Liver (tissue), 9 donors: ENCODE results near the gene C10orf143. TPM values are rescaled to one million over a fixed set of nuclear protein-coding genes. Genes with fewer than 3 reads are reported as not detected.

ENCODE experiments used
- DNase-seq: peaks from one replicate; pipeline ENCODE4 v3.0.0-alpha.2; 2017; ENCODE audit warnings: low spot score
- H3K27ac ChIP-seq, 2 donors: one replicate each; pipeline ENCODE4 v1.7.0; 2013; ENCODE audit warnings: inconsistent platforms in 2 of 2, low read length in 2 of 2, control low read depth in 1 of 2, low read depth in 1 of 2, mild to moderate bottlenecking in 1 of 2
- H3K27me3 ChIP-seq, 4 donors: one replicate each; pipeline versions ENCODE4 v1.6.1 to v1.7.0; 2013; ENCODE audit warnings: low read length in 3 of 4, inconsistent platforms in 1 of 4, mild to moderate bottlenecking in 1 of 4, moderate library complexity in 1 of 4; ENCODE audit not compliant: control insufficient read depth in 4 of 4, insufficient read depth in 4 of 4
- H3K36me3 ChIP-seq, 4 donors: one replicate each; pipeline versions ENCODE4 v1.6.1 to v1.7.0; 2013; ENCODE audit warnings: low read length in 3 of 4, mild to moderate bottlenecking in 3 of 4, low read depth in 1 of 4, moderate library complexity in 1 of 4; ENCODE audit not compliant: control insufficient read depth in 4 of 4, insufficient read depth in 3 of 4
- H3K4me1 ChIP-seq, 4 donors: one replicate each; pipeline versions ENCODE4 v1.6.1 to v1.7.0; 2013; ENCODE audit warnings: low read length in 3 of 4, mild to moderate bottlenecking in 3 of 4, moderate library complexity in 1 of 4; ENCODE audit not compliant: control insufficient read depth in 4 of 4, insufficient read depth in 4 of 4
- H3K4me3 ChIP-seq, 3 donors: one replicate each; pipeline versions ENCODE4 v1.6.1 to v1.7.0; 2013; ENCODE audit warnings: low read length in 3 of 3, control low read depth in 1 of 3, low read depth in 1 of 3, mild to moderate bottlenecking in 1 of 3
- H3K9ac ChIP-seq, 2 donors: one replicate each; pipeline ENCODE4 v1.7.0; 2013; ENCODE audit warnings: low read length in 2 of 2, mild to moderate bottlenecking in 2 of 2, moderate library complexity in 2 of 2, control low read depth in 1 of 2, low read depth in 1 of 2
- H3K9me3 ChIP-seq, 4 donors: one replicate each; pipeline versions ENCODE4 v1.6.1 to v1.7.0; 2013; ENCODE audit warnings: low read length in 3 of 4; ENCODE audit not compliant: control insufficient read depth in 4 of 4
- EGR1 ChIP-seq, 2 donors: IDR thresholded peaks; 2 replicates each; pipeline ENCODE4 v1.6.1; 2016 to 2018; ENCODE audit warnings: antibody characterized with exemption in 2 of 2, low read depth in 2 of 2
- FOXA1 ChIP-seq: IDR thresholded peaks from 2 replicates; pipeline ENCODE4 v1.6.1; 2016; ENCODE audit warnings: antibody characterized with exemption
- FOXA2 ChIP-seq: IDR thresholded peaks from 2 replicates; pipeline ENCODE4 v1.6.1; 2016; ENCODE audit warnings: antibody characterized with exemption
- HNF4A ChIP-seq, 2 donors: conservative IDR thresholded peaks; 2 replicates each; pipeline ENCODE4 v1.6.1; 2016; ENCODE audit warnings: antibody characterized with exemption in 2 of 2, mild to moderate bottlenecking in 2 of 2
- MAX ChIP-seq: IDR thresholded peaks from 2 replicates; pipeline ENCODE4 v1.6.1; 2016; ENCODE audit warnings: antibody characterized with exemption
- NR2F2 ChIP-seq: IDR thresholded peaks from 2 replicates; pipeline ENCODE4 v1.6.1; 2016; ENCODE audit warnings: antibody characterized with exemption
- REST ChIP-seq: IDR thresholded peaks from 2 replicates; pipeline ENCODE4 v1.6.1; 2016; ENCODE audit warnings: antibody characterized with exemption, mild to moderate bottlenecking
- SP1 ChIP-seq: IDR thresholded peaks from 2 replicates; pipeline ENCODE4 v1.6.1; 2018; ENCODE audit warnings: antibody characterized with exemption, mild to moderate bottlenecking
- TAF1 ChIP-seq: conservative IDR thresholded peaks from 2 replicates; pipeline ENCODE4 v1.6.1; 2016; ENCODE audit warnings: antibody characterized with exemption, mild to moderate bottlenecking
- WGBS: extraction: QIAGEN DNeasy Blood & Tissue Kit; methylation state at CpG from one replicate; pipeline ENCODE4 v1.1.7; 2013; 5-methylcytosine and 5-hydroxymethylcytosine counted together
- polyA plus RNA-seq, 2 donors: library from polyadenylated mRNA; stranded (reverse) in 1 of 2; unstranded in 1 of 2; fragments of 200-250 nt in 1 of 2; fragments of >200 nt in 1 of 2; fragmentation: Nextera tagmentation in 1 of 2; extraction: Ambion mirVana in 1 of 2; gene quantifications; one replicate each; pipeline versions ENCODE4 v1.2.1 to v1.2.3, GENCODE V29; 2013 to 2015
- total RNA-seq, 2 donors: library from RNA; depleted of rRNA; stranded (reverse); fragments of >200 nt; gene quantifications; one replicate each; pipeline ENCODE4 v1.2.3, GENCODE V29; 2014
- donor health status: healthy.
- donor health status: healthy.
- donor health status: healthy.
- donor health status: healthy.
- donor health status: healthy.

Gene C10orf143
- total and polyA plus RNA-seq, 4 donors: 0.14 to 2.7 (median 1.2) TPM

- Histone ChIP-seq H3K4me3 (no peak overlapping the region), H3K27me3 (peaks cover 0 to 2% (median 0%) of the 10 kb centered on the region in 4 donors), H3K9ac (no peak overlapping the region), H3K9me3 (peaks cover 0 to 18% (median 3%) of the 10 kb centered on the region in 4 donors), H3K4me1 (no peaks in the 10 kb centered on the region), H3K36me3 (no peaks in the 10 kb centered on the region), H3K27ac (no peak overlapping the region)
- DNase-seq: no peak
- no peak for TF ChIP-seq NR2F2
- TF ChIP-seq EGR1 (IDR thresholded peaks at IDR 0.05; ENCODE audit: low read depth in 2 of 2): no peak
- no peak for TF ChIP-seq MAX
- TF ChIP-seq SP1: no peak
- TF ChIP-seq FOXA1: no peak
- 95% methylated on average over 3 of the region's 3 CpGs for WGBS
Observed at GRCh38 chr10:130054021-130054420, 56.6 kb downstream of the C10orf143 start.

GRCh38 chr10:130053561-130053960, 57.1 kb downstream of the C10orf143 start:
- DNase-seq: no peak
- H3K27me3 ChIP-seq: peaks cover 0 to 2% (median 0%) of the 10 kb centered on the region in 4 donors
- TF ChIP-seq MAX (no peak), TAF1 (no peak), REST (no peak), FOXA2 (no peak), EGR1 (IDR thresholded peaks at IDR 0.05; ENCODE audit: low read depth in 2 of 2) (no peak), HNF4A (conservative IDR thresholded peaks at IDR 0.05) (no peak)
- no peak overlapping the region for H3K4me3 ChIP-seq
- H3K27ac ChIP-seq: no peak overlapping the region
- peaks cover 0 to 18% (median 3%) of the 10 kb centered on the region in 4 donors for H3K9me3 ChIP-seq
- no peaks in the 10 kb centered on the region for H3K4me1 ChIP-seq
- H3K36me3 ChIP-seq: no peaks in the 10 kb centered on the region
- WGBS: 93% methylated on average over 11 of the region's 11 CpGs
- H3K9ac ChIP-seq: no peak overlapping the region

- H3K27me3 ChIP-seq: peaks cover 0 to 2% (median 0%) of the 10 kb centered on the region in 4 donors
- no peak overlapping the region for H3K9ac ChIP-seq
- H3K4me1 ChIP-seq: no peaks in the 10 kb centered on the region
- DNase-seq: no peak
- H3K4me3 ChIP-seq: no peak overlapping the region
- WGBS: 88% methylated on average over 9 of the region's 9 CpGs
- H3K9me3 ChIP-seq: peaks cover 0 to 18% (median 3%) of the 10 kb centered on the region in 4 donors
- no peaks in the 10 kb centered on the region for H3K36me3 ChIP-seq
- TF ChIP-seq TAF1 (no peak), REST (no peak)
- no peak overlapping the region for H3K27ac ChIP-seq
Observed at GRCh38 chr10:130052193-130052592, 58.4 kb downstream of the C10orf143 start.
